ENCODE measurements around the gene CDS2. TPM values are rescaled to one million over a fixed set of nuclear protein-coding genes. Genes with fewer than 3 reads are reported as not detected.

The CDS2 gene
- total and polyA plus RNA-seq, 11 donors: 22.5 to 105 (median 83.1) TPM

DNA sequence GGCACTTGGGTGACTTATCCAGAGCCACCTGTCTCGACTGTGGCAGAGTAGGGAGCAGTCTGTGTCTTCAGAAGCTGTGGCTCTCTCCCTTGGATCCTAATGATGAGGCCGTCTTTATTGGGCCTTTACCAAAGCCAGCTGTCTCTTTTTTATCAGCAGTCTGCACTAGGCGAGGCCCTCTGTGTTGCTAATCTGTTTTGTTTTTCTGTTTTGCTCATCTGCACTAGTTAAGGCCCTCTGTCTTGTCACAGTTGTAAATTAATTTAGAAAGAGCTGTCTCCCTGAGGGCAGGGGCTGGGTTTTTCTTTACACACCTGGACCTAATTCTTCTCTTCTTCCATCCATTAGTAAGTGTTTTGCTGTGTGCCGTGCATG, 45.0 kb downstream of the CDS2 start:
- TF ChIP-seq, protein P1, sequence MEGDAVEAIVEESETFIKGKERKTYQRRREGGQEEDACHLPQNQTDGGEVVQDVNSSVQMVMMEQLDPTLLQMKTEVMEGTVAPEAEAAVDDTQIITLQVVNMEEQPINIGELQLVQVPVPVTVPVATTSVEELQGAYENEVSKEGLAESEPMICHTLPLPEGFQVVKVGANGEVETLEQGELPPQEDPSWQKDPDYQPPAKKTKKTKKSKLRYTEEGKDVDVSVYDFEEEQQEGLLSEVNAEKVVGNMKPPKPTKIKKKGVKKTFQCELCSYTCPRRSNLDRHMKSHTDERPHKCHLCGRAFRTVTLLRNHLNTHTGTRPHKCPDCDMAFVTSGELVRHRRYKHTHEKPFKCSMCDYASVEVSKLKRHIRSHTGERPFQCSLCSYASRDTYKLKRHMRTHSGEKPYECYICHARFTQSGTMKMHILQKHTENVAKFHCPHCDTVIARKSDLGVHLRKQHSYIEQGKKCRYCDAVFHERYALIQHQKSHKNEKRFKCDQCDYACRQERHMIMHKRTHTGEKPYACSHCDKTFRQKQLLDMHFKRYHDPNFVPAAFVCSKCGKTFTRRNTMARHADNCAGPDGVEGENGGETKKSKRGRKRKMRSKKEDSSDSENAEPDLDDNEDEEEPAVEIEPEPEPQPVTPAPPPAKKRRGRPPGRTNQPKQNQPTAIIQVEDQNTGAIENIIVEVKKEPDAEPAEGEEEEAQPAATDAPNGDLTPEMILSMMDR (IDR thresholded peaks at IDR 0.05): no peak
- TF ChIP-seq POLR2A (IDR thresholded peaks at IDR 0.05): no peak
- DNase-seq (no peak), ATAC-seq (no peak)
- no peaks in the 10 kb centered on the region for H3K27me3 ChIP-seq
- H3K4me3 ChIP-seq: peak overlapping the region in 3 of 12 donors; percentile 3 to 29 (median 4)
- WGBS, 4 donors: 19 to 38% (median 22%) methylated on average over 4 of the region's 4 CpGs
- H3K27ac ChIP-seq: peak overlapping the region; percentile 63 to 83 (median 78)
- H3K36me3 ChIP-seq: peaks cover 0 to 34% (median 28%) of the 10 kb centered on the region in 9 donors
- peaks cover 30 to 100% (median 93%) of the 10 kb centered on the region in 12 donors for H3K4me1 ChIP-seq
- intact Hi-C loops (cut with DNase I): loop anchor here in 5 of 10 donors (2.0 to 5.0 kb wide), 3 partner anchors 43 to 45 kb away; partner anchors contain the start of gene CDS2 (in 4 of the 5)
- H3K9me3 ChIP-seq: no peaks in the 10 kb centered on the region

DNA sequence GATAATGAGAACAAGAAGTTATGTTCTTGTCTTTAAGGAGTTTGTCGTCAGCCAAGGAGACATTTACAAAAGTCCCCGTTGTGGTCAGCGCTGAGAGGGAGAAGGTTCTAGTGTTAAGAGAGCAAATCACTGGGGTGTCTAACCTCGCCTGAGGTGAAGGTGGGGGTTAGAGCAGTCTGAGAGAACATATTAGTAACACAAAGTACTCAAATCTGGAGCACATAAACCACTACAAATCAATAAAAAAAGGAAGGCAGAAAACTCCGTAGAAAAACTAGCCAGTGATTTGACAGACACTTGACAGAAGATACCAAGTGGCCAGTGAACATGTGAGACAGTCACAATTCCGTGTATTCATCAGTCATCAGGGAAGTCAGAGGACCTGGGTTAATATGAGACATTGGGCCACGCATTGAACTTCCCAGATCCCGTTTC, 45.4 kb downstream of the CDS2 start:
- H3K27ac ChIP-seq: peak overlapping the region; percentile 63 to 83 (median 78)

DNA sequence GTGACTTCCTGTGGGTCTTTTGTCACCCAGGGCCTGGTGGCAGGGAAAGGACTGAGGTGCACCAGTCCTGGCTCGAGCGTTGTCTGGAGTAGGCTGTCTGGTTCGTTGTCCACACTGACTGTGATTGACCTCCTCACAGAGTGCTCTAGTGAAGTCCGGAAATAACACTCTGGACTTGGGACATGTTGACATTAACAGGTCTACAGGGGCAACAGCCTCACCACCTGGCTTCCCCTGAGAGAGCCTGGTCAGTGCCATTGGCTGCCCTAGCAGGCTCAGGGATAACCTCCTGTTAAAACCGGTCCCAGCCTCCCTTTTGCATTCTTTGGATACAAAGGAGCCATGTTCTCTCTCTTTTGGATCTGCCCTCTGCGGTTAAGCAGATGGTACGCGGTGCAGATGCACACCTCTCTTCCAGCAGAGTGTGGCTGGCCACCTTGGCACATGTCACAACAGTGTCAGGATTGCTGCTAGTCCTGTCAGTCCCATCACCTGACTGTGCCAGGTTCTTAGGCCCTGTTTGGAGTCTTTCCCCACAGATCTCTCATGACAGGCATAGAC, 46.2 kb downstream of the CDS2 start:
- Histone ChIP-seq H3K27ac (peak overlapping the region in 11 of 12 donors; percentile 63 to 83 (median 79)), H3K4me1 (peaks cover 30 to 100% (median 91%) of the 10 kb centered on the region in 12 donors), H3K4me3 (no peak overlapping the region), H3K27me3 (no peaks in the 10 kb centered on the region), H3K9me3 (no peaks in the 10 kb centered on the region), H3K36me3 (peaks cover 0 to 46% (median 39%) of the 10 kb centered on the region in 9 donors)
- WGBS, 4 donors: 66 to 83% (median 68%) methylated on average over 8 of the region's 8 CpGs
- DNase-seq (no peak), ATAC-seq (peak in 2 of 4 donors; percentile 15 to 27)
- intact Hi-C loops (cut with DNase I): loop anchor here in 3 of 10 donors (5.0 kb wide), 1 partner anchor 46 kb away; the partner anchor contains the start of gene CDS2 (in 3 of the 3)
- TF ChIP-seq, protein P1 (IDR thresholded peaks at IDR 0.05): no peak
- no peak for TF ChIP-seq POLR2A (IDR thresholded peaks at IDR 0.05)

More for the DNA sequence above, 45.4 kb downstream of the CDS2 start:
- no peak for TF ChIP-seq POLR2A (IDR thresholded peaks at IDR 0.05)
- TF ChIP-seq, protein P1 (IDR thresholded peaks at IDR 0.05): no peak
- H3K4me1 ChIP-seq: peaks cover 30 to 100% (median 92%) of the 10 kb centered on the region in 12 donors
- DNase-seq: no peak
- no peak for ATAC-seq
- no peaks in the 10 kb centered on the region for H3K27me3 ChIP-seq
- 49 to 60% (median 54%) methylated on average over 8 of the region's 8 CpGs for WGBS, 4 donors
- H3K4me3 ChIP-seq: no peak overlapping the region
- no peaks in the 10 kb centered on the region for H3K9me3 ChIP-seq
- intact Hi-C loops (cut with DNase I): loop anchor here in 3 of 10 donors (5.0 kb wide), 1 partner anchor 45 kb away; the partner anchor contains the start of gene CDS2 (in 3 of the 3)
- H3K36me3 ChIP-seq: peaks cover 0 to 38% (median 32%) of the 10 kb centered on the region in 9 donors

DNA sequence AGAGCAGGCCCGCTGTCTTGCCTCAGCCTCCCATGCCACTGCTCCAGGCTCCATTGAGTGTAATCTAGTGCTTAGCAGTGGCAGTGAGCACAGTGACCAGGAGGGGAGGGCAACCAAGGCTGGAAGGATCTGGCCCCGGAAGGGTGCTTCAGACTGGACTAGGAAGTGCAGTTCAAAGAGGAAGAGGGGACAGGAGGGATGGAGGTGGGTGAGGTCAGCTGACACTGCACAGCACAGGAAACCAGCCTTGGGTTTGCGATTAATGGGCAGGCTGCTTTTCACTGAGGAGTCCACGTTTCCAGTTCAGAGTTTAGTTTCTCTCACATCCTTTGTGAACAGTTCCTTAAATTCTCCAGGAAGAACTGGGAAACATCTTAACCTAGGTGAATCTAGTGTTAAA, 46.9 kb downstream of the CDS2 start:
- Histone ChIP-seq H3K36me3 (peaks cover 0 to 54% (median 45%) of the 10 kb centered on the region in 9 donors), H3K27me3 (no peaks in the 10 kb centered on the region), H3K4me3 (no peak overlapping the region), H3K27ac (peak overlapping the region in 9 of 12 donors; percentile 9 to 80 (median 74)), H3K9me3 (no peaks in the 10 kb centered on the region), H3K4me1 (peaks cover 30 to 100% (median 87%) of the 10 kb centered on the region in 12 donors)
- 59 to 69% (median 64%) methylated on average over 4 of the region's 4 CpGs for WGBS, 4 donors
- DNase-seq: no peak
- intact Hi-C loops (cut with DNase I): loop anchor here in 3 of 10 donors (5.0 kb wide), 1 partner anchor 46 kb away; the partner anchor contains the start of gene CDS2 (in 3 of the 3)
- no peak for ATAC-seq
- TF ChIP-seq, protein P1 (IDR thresholded peaks at IDR 0.05): no peak
- TF ChIP-seq POLR2A (IDR thresholded peaks at IDR 0.05): no peak
